Activated CD4-positive, alpha-beta T cell treated with anti-CD3 and anti-CD28 coated beads, Interleukin-2, amount 10 ng/mL, durations not matched to agents 24 days and 14 days (primary cell): Measurements from ENCODE around the gene TSHZ2. TPM values are rescaled to one million over a fixed set of nuclear protein-coding genes. Genes with fewer than 3 reads are reported as not detected.
A peak's percentile ranks its signal among the peaks of the same experiment; 100 is the strongest.

Experiments
- DNase-seq: peaks from one replicate; pipeline ENCODE4 v3.0.0; 2022
- H3K27ac Mint-ChIP-seq: one replicate; pipeline ENCODE4 v1.8.0; 2022; ENCODE audit warnings: mild to moderate bottlenecking, mixed read lengths
- H3K27me3 Mint-ChIP-seq: one replicate; pipeline ENCODE4 v1.8.0; 2022; ENCODE audit warnings: mixed read lengths
- H3K36me3 Mint-ChIP-seq: one replicate; pipeline ENCODE4 v1.8.0; 2022; ENCODE audit warnings: low read depth, mild to moderate bottlenecking, mixed read lengths
- H3K4me1 Mint-ChIP-seq: one replicate; pipeline ENCODE4 v1.8.0; 2021; ENCODE audit warnings: mixed read lengths
- H3K4me3 Mint-ChIP-seq: one replicate; pipeline ENCODE4 v1.8.0; 2022; ENCODE audit warnings: mild to moderate bottlenecking, moderate library complexity, mixed read lengths
- H3K9me3 Mint-ChIP-seq: one replicate; pipeline ENCODE4 v1.8.0; 2021; ENCODE audit warnings: mixed read lengths
- intact Hi-C: fragments of 100-400 bp; cut with micrococcal nuclease; formaldehyde crosslinking; loops from one replicate; pipeline ENCODE4 v1.15.1; 2023
- total RNA-seq: library from RNA; stranded (reverse); gene quantifications from 2 replicates; pipeline ENCODE4 v1.2.3, GENCODE V29; 2022

TSHZ2 gene
- total RNA-seq, 1 donor from 2014 or later = 29.5 TPM

DNA sequence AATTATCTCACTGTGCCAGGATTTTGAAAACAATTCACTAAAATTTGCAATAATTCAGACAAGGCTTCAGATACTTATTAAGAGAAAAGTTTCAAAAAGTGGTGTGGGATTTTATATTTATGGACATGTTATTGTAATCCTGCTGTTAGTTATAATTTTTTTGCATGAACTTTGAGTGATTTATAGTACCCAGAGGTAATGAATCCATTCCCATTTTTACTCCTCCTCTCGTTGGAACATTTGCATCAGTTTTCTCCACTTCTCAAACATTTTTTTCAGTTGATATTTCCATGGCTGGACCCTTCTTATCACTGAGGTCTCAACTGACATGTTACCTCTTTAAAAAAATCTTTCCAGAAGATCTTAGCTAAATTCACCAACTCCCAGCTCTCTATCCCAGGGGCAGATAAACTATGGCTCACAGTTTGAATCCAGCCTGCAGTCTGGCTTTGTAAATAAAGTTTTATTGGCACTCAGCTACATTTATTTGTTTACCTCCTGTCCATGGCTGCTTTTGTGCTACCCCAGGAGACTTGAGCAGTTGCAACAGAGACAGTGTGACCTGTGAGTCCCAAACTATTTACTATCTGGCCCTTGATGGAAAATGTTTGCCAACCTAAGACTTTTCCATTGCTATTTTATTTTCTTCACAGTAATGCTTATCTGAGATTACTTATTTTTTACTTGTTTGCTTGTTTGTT lies 83.4 kb downstream of the TSHZ2 start:
- Mint-ChIP-seq H3K27me3 (no peaks in the 10 kb centered on the region), H3K4me1 (peaks cover 12% of the 10 kb centered on the region), H3K27ac (no peak overlapping the region), H3K36me3 (peaks cover 25% of the 10 kb centered on the region), H3K4me3 (no peak overlapping the region), H3K9me3 (peaks cover 12% of the 10 kb centered on the region)
- intact Hi-C loops = no loop called here
- DNase-seq = no peak

- Mint-ChIP-seq H3K4me3 (no peak overlapping the region), H3K27ac (no peak overlapping the region), H3K4me1 (peaks cover 30% of the 10 kb centered on the region), H3K27me3 (no peaks in the 10 kb centered on the region), H3K36me3 (peaks cover 28% of the 10 kb centered on the region), H3K9me3 (peaks cover 20% of the 10 kb centered on the region)
- intact Hi-C loops = no loop called here
- DNase-seq = no peak
Measured at GRCh38 chr20:53057579-53057978, 85.4 kb downstream of the TSHZ2 start.

DNA sequence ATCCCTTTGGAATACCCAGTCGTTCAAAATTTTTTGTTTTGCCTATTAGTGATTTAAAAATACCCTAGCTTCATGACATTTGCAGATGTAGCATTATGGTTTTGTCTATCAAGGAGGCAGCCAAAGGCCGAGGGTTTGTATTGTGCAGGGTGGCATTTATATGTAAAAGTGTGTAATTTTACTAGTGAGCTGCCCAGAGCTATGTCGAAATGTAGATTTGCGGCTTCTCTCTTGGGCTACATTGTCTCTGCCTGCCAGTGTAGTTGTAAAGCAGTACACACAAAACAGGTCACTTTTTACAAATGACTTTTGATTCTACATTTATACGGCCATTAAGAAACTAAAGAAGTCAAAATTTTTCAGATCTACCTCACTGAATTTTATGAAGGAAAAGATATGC lies 87.7 kb downstream of the TSHZ2 start:
- DNase-seq = no peak
- H3K4me1 Mint-ChIP-seq = peaks cover 29% of the 10 kb centered on the region
- intact Hi-C loops = no loop called here
- H3K27ac Mint-ChIP-seq = no peak overlapping the region
- peaks cover 20% of the 10 kb centered on the region for H3K9me3 Mint-ChIP-seq
- peaks cover 29% of the 10 kb centered on the region for H3K36me3 Mint-ChIP-seq
- no peaks in the 10 kb centered on the region for H3K27me3 Mint-ChIP-seq
- no peak overlapping the region for H3K4me3 Mint-ChIP-seq

DNA sequence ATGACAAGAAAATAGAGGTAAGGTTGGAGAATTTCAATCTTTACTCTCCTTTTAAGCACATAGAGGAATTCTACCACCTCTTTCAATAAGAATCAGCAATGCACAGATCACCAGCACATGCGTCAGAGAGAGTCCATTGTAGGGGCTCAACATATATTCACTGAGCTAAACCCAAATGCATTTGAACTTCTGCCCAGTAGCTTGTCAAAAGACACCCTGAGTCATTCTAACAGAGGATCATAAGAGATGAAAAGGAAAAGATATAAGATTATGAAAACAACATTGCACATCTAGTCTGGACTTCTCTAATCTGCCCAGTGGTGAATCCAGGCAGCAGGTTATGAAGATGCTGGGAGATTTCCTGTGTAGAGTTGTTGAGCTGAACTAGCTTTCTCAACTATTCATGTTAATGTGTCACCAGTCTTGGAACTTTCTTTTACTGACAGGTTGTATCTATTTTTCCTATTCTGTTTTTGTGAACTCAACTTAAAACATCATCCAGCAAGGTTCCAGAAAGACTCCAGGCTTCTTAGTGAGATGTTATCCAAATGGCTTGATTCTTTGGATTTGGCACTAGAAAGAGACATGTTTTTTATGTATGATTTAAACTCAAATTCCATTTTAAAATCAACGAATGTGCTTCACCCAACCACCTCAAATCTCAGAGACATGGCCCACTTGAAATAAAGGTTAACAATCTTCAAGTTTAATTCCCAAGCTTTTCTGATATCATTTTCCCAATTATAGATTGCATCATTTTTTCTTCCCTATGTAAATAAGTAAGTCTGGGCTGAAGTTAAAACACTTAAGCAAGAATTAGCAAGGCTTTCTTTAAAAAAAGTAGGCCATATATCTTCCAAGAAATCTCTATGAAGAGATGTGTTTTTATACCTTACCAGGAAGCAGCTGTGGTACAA lies 89.3 kb downstream of the TSHZ2 start:
- intact Hi-C loops = no loop called here
- Mint-ChIP-seq H3K36me3 (peaks cover 30% of the 10 kb centered on the region), H3K4me1 (peaks cover 28% of the 10 kb centered on the region), H3K4me3 (peak overlapping the region; percentile 29), H3K27ac (peak overlapping the region; percentile 75), H3K27me3 (no peaks in the 10 kb centered on the region), H3K9me3 (peaks cover 19% of the 10 kb centered on the region)
- no peak for DNase-seq

GRCh38 chr20:53064935-53065334 lies 92.8 kb downstream of the TSHZ2 start:
- H3K27ac Mint-ChIP-seq = no peak overlapping the region
- no peak for DNase-seq
- intact Hi-C loops = no loop called here
- H3K27me3 Mint-ChIP-seq = no peaks in the 10 kb centered on the region
- H3K4me3 Mint-ChIP-seq = no peak overlapping the region
- H3K9me3 Mint-ChIP-seq = peaks cover 17% of the 10 kb centered on the region
- peaks cover 30% of the 10 kb centered on the region for H3K36me3 Mint-ChIP-seq
- peaks cover 34% of the 10 kb centered on the region for H3K4me1 Mint-ChIP-seq

- Mint-ChIP-seq H3K27me3 (no peaks in the 10 kb centered on the region), H3K4me3 (no peak overlapping the region), H3K9me3 (peaks cover 15% of the 10 kb centered on the region), H3K27ac (no peak overlapping the region), H3K4me1 (peaks cover 37% of the 10 kb centered on the region), H3K36me3 (peaks cover 28% of the 10 kb centered on the region)
- DNase-seq = no peak
- intact Hi-C loops = no loop called here
Measured at GRCh38 chr20:53068241-53068640, 96.1 kb downstream of the TSHZ2 start.

GRCh38 chr20:53069132-53069531 lies 97.0 kb downstream of the TSHZ2 start:
- Mint-ChIP-seq H3K27me3 (no peaks in the 10 kb centered on the region), H3K9me3 (peaks cover 19% of the 10 kb centered on the region), H3K4me3 (no peak overlapping the region), H3K36me3 (peaks cover 32% of the 10 kb centered on the region), H3K27ac (peak overlapping the region; percentile 78), H3K4me1 (peaks cover 42% of the 10 kb centered on the region)
- intact Hi-C loops = no loop called here
- no peak for DNase-seq

GRCh38 chr20:53070224-53070623 lies 98.1 kb downstream of the TSHZ2 start:
- Mint-ChIP-seq H3K4me1 (peaks cover 44% of the 10 kb centered on the region), H3K9me3 (peaks cover 20% of the 10 kb centered on the region), H3K27ac (peak overlapping the region; percentile 78), H3K36me3 (peaks cover 34% of the 10 kb centered on the region), H3K4me3 (no peak overlapping the region), H3K27me3 (no peaks in the 10 kb centered on the region)
- intact Hi-C loops = loop anchor here (1.0 to 10.0 kb wide), 9 partner anchors 8 to 765 kb away; no protein-coding TSS in a partner anchor
- DNase-seq = no peak

GRCh38 chr20:53070706-53071392 lies 98.7 kb downstream of the TSHZ2 start:
- Mint-ChIP-seq H3K9me3 (peaks cover 20% of the 10 kb centered on the region), H3K4me3 (peak overlapping the region; percentile 21), H3K36me3 (peaks cover 34% of the 10 kb centered on the region), H3K4me1 (peaks cover 44% of the 10 kb centered on the region), H3K27ac (peak overlapping the region; percentile 82), H3K27me3 (no peaks in the 10 kb centered on the region)
- intact Hi-C loops = loop anchor here (1.0 to 10.0 kb wide), 9 partner anchors 7 to 766 kb away; no protein-coding TSS in a partner anchor
- DNase-seq = peak; percentile 74

GRCh38 chr20:53071833-53072232 lies 99.7 kb downstream of the TSHZ2 start:
- peak overlapping the region; percentile 82 for H3K27ac Mint-ChIP-seq
- peaks cover 20% of the 10 kb centered on the region for H3K9me3 Mint-ChIP-seq
- H3K36me3 Mint-ChIP-seq = peaks cover 30% of the 10 kb centered on the region
- DNase-seq = peak; percentile 68
- H3K4me3 Mint-ChIP-seq = peak overlapping the region; percentile 21
- H3K4me1 Mint-ChIP-seq = peaks cover 43% of the 10 kb centered on the region
- H3K27me3 Mint-ChIP-seq = no peaks in the 10 kb centered on the region
- intact Hi-C loops = loop anchor here (2.0 to 10.0 kb wide), 4 partner anchors 71 to 767 kb away; no protein-coding TSS in a partner anchor

- peaks cover 43% of the 10 kb centered on the region for H3K4me1 Mint-ChIP-seq
- intact Hi-C loops = loop anchor here (5.0 to 10.0 kb wide), 3 partner anchors 129 to 768 kb away; no protein-coding TSS in a partner anchor
- H3K27ac Mint-ChIP-seq = peak overlapping the region; percentile 48
- no peaks in the 10 kb centered on the region for H3K27me3 Mint-ChIP-seq
- DNase-seq = no peak
- H3K4me3 Mint-ChIP-seq = no peak overlapping the region
- H3K36me3 Mint-ChIP-seq = peaks cover 19% of the 10 kb centered on the region
- peaks cover 11% of the 10 kb centered on the region for H3K9me3 Mint-ChIP-seq
Measured at GRCh38 chr20:53072923-53073579, 100.9 kb downstream of the TSHZ2 start.

GRCh38 chr20:53073636-53074415 lies 101.7 kb downstream of the TSHZ2 start:
- Mint-ChIP-seq H3K36me3 (peaks cover 15% of the 10 kb centered on the region), H3K27ac (peak overlapping the region; percentile 84), H3K9me3 (peaks cover 11% of the 10 kb centered on the region), H3K4me1 (peaks cover 41% of the 10 kb centered on the region), H3K4me3 (peak overlapping the region; percentile 38), H3K27me3 (no peaks in the 10 kb centered on the region)
- intact Hi-C loops = loop anchor here (5.0 to 10.0 kb wide), 3 partner anchors 128 to 769 kb away; no protein-coding TSS in a partner anchor
- DNase-seq = no peak
